Neural cell (in vitro differentiated cells): ENCODE data around the gene TRIOBP. TPM values are rescaled to one million over a fixed set of nuclear protein-coding genes. Genes with fewer than 3 reads are reported as not detected.
A peak's percentile ranks its signal among the peaks of the same experiment; 100 is the strongest.

ENCODE experiments used
- H2AFZ ChIP-seq: fragments of 200-600, 300-800 bp; sonication (generic), shearing (Covaris generic); 2 replicates; pipeline ENCODE4 v1.6.0; 2014; ENCODE audit warnings: low read depth, mild to moderate bottlenecking, antibody characterized with exemption, low read length, moderate library complexity
- H3F3A ChIP-seq: fragments of 200-600 bp; shearing (Covaris generic); 2 replicates; pipeline ENCODE4 v1.6.1; 2016; ENCODE audit warnings: mild to moderate bottlenecking, moderate library complexity, mixed read lengths, antibody characterized with exemption, low read length; ENCODE audit not compliant: insufficient read depth, poor library complexity, severe bottlenecking
- H3K27ac ChIP-seq: fragments of 200-600, 300-800 bp; sonication (generic), shearing (Covaris generic); 2 replicates; pipeline ENCODE4 v1.5.1; 2014; ENCODE audit warnings: mild to moderate bottlenecking, low read length, moderate library complexity
- H3K27me3 ChIP-seq: fragments of 300-800, 200-600 bp; sonication (generic), shearing (Covaris generic); 2 replicates; pipeline ENCODE4 v1.6.0; 2014; ENCODE audit warnings: mild to moderate bottlenecking, low read depth, low read length, moderate library complexity; ENCODE audit not compliant: insufficient read depth
- H3K36me3 ChIP-seq: fragments of 300-800, 200-600 bp; sonication (generic), shearing (Covaris generic); 2 replicates; pipeline ENCODE4 v1.5.1; 2014; ENCODE audit warnings: mild to moderate bottlenecking, antibody characterized with exemption, low read length, moderate library complexity; ENCODE audit not compliant: insufficient read depth
- H3K4me2 ChIP-seq: fragments of 300-800, 200-600 bp; sonication (generic), shearing (Covaris generic); 2 replicates; pipeline ENCODE4 v1.6.0; 2014; ENCODE audit warnings: mild to moderate bottlenecking, low read length
- H3K4me3 ChIP-seq: fragments of 300-800, 200-600 bp; sonication (generic), shearing (Covaris generic); 2 replicates; pipeline ENCODE4 v1.5.1; 2014; ENCODE audit warnings: mild to moderate bottlenecking, low read length, moderate library complexity
- H3K79me2 ChIP-seq: fragments of 200-600 bp; shearing (Covaris generic); replicated peaks from 2 replicates; pipeline ENCODE4 v1.6.0; 2014; ENCODE audit warnings: mild to moderate bottlenecking, low read length, moderate library complexity; ENCODE audit not compliant: insufficient read depth
- H3K9ac ChIP-seq: fragments of 300-800, 200-600 bp; sonication (generic), shearing (Covaris generic); 2 replicates; pipeline ENCODE4 v1.6.1; 2016; ENCODE audit warnings: mild to moderate bottlenecking, low read length, mixed read lengths
- H3K9me2 ChIP-seq: fragments of 200-600 bp; shearing (Covaris generic); 2 replicates; pipeline ENCODE4 v1.6.1; 2016; ENCODE audit warnings: mild to moderate bottlenecking, low read length, mixed read lengths; ENCODE audit not compliant: insufficient read depth
- H3K9me3 ChIP-seq: fragments of 200-600, 300-800 bp; sonication (generic), shearing (Covaris generic); 2 replicates; pipeline ENCODE4 v1.6.1; 2016; ENCODE audit warnings: mild to moderate bottlenecking, mixed run types, low read length, moderate library complexity, mixed read lengths
- H4K20me1 ChIP-seq: fragments of 200-600 bp; shearing (Covaris generic); 2 replicates; pipeline ENCODE4 v1.6.1; 2016; ENCODE audit warnings: mild to moderate bottlenecking, mixed run types; ENCODE audit not compliant: insufficient read depth
- CTCF ChIP-seq: fragments of 450-650 bp; IDR thresholded peaks from 2 replicates; pipeline ENCODE4 v1.5.1; 2014; ENCODE audit warnings: antibody characterized with exemption, mild to moderate bottlenecking, moderate library complexity; ENCODE audit not compliant: poor library complexity, severe bottlenecking
- EP300 ChIP-seq: fragments of 450-650 bp; conservative IDR thresholded peaks from 2 replicates; pipeline ENCODE4 v1.6.1; 2014; ENCODE audit warnings: antibody characterized with exemption, mild to moderate bottlenecking, moderate library complexity; ENCODE audit not compliant: poor library complexity, severe bottlenecking
- EZH2 ChIP-seq: fragments of 200-600, 300-800 bp; shearing (Covaris generic), sonication (generic); IDR thresholded peaks from 2 replicates; pipeline ENCODE4 v1.6.1; 2014; ENCODE audit warnings: antibody characterized with exemption, low read length, borderline replicate concordance, mild to moderate bottlenecking; ENCODE audit not compliant: insufficient read depth, poor library complexity, severe bottlenecking
- MXI1 ChIP-seq: fragments of 450-650 bp; conservative IDR thresholded peaks from 2 replicates; pipeline ENCODE4 v1.6.1; 2014; ENCODE audit warnings: antibody characterized with exemption, mild to moderate bottlenecking; ENCODE audit not compliant: poor library complexity, severe bottlenecking
- POLR2AphosphoS5 ChIP-seq: IDR thresholded peaks from 2 replicates; pipeline ENCODE4 v1.6.1; 2012
- RAD21 ChIP-seq: fragments of 450-650 bp; conservative IDR thresholded peaks from 2 replicates; pipeline ENCODE4 v1.6.1; 2014; ENCODE audit warnings: antibody characterized with exemption, mild to moderate bottlenecking, moderate library complexity
- REST ChIP-seq: IDR thresholded peaks from 2 replicates; pipeline ENCODE4 v1.6.1; 2012; ENCODE audit warnings: borderline replicate concordance
- SMC3 ChIP-seq: fragments of 450-650 bp; conservative IDR thresholded peaks from 2 replicates; pipeline ENCODE4 v1.6.1; 2014; ENCODE audit warnings: antibody characterized with exemption, mild to moderate bottlenecking, moderate library complexity; ENCODE audit not compliant: poor library complexity
- TAF1 ChIP-seq: IDR thresholded peaks from 2 replicates; pipeline ENCODE4 v1.6.1; 2012; ENCODE audit warnings: low read depth
- polyA plus RNA-seq: library from polyadenylated mRNA; depleted of rRNA; stranded (reverse); fragments of >200 nt; gene quantifications from 2 replicates; pipeline ENCODE4 v1.2.3, GENCODE V29; 2014

Gene TRIOBP
- polyA plus RNA-seq, 1 donor from 2014 or later, result 16.2 TPM

GRCh38 chr22:37820350-37820749, 123.5 kb downstream of the TRIOBP start:
- no peak overlapping the region for H3K9ac ChIP-seq
- no peak overlapping the region for H3K4me2 ChIP-seq
- no peak overlapping the region for H3K27ac ChIP-seq
- H3K79me2 ChIP-seq, result no peaks in the 10 kb centered on the region
- TF ChIP-seq EP300, result no peak
- TF ChIP-seq MXI1, result no peak
- no peak for TF ChIP-seq TAF1
- no peak for TF ChIP-seq POLR2AphosphoS5
- no peak for TF ChIP-seq CTCF
- no peak for TF ChIP-seq RAD21
- no peak for TF ChIP-seq EZH2
- no peak for TF ChIP-seq REST
- TF ChIP-seq SMC3, result no peak
- H3K4me3 ChIP-seq, result no peak overlapping the region
- H3K27me3 ChIP-seq, result peaks cover 52% of the 10 kb centered on the region
- no peak overlapping the region for H2AFZ ChIP-seq
- no peaks in the 10 kb centered on the region for H3F3A ChIP-seq
- no peaks in the 10 kb centered on the region for H4K20me1 ChIP-seq
- H3K9me3 ChIP-seq, result no peaks in the 10 kb centered on the region
- H3K36me3 ChIP-seq, result no peaks in the 10 kb centered on the region
- H3K9me2 ChIP-seq, result no peaks in the 10 kb centered on the region

GRCh38 chr22:37822079-37822833, 125.4 kb downstream of the TRIOBP start:
- H3K9me3 ChIP-seq, result no peaks in the 10 kb centered on the region
- no peaks in the 10 kb centered on the region for H4K20me1 ChIP-seq
- peak overlapping the region; percentile 29 for H3K9ac ChIP-seq
- TF ChIP-seq RAD21, result peak; percentile 13
- peak; percentile 25 for TF ChIP-seq CTCF
- TF ChIP-seq EZH2, result no peak
- peak; percentile 29 for TF ChIP-seq SMC3
- no peak for TF ChIP-seq POLR2AphosphoS5
- TF ChIP-seq TAF1, result no peak
- TF ChIP-seq EP300, result no peak
- TF ChIP-seq MXI1, result no peak
- TF ChIP-seq REST, result no peak
- no peaks in the 10 kb centered on the region for H3F3A ChIP-seq
- H3K36me3 ChIP-seq, result no peaks in the 10 kb centered on the region
- H3K27ac ChIP-seq, result no peak overlapping the region
- H3K4me2 ChIP-seq, result no peak overlapping the region
- H2AFZ ChIP-seq, result no peak overlapping the region
- H3K9me2 ChIP-seq, result no peaks in the 10 kb centered on the region
- H3K79me2 ChIP-seq, result no peaks in the 10 kb centered on the region
- peaks cover 56% of the 10 kb centered on the region for H3K27me3 ChIP-seq
- H3K4me3 ChIP-seq, result peak overlapping the region; percentile 30
